GM12878 (cell line): ENCODE data around the gene CPA4. TPM values are rescaled to one million over a fixed set of nuclear protein-coding genes. Genes with fewer than 3 reads are reported as not detected.

ENCODE experiments used
- ATAC-seq: fragments of 200-7000 bp; cut with Tn5 transposase; 3 replicates; pipeline ENCODE4 v1.9.1; 2020; ENCODE audit warnings: mild to moderate bottlenecking, moderate library complexity
- BruUV-seq: library from RNA; stranded (reverse); fragments of 400-500 nt; replicated peaks from 2 replicates; lab custom pipeline; 2021; lab: Mats Ljungman, UMichigan
- CTCF ChIA-PET: fragments of 300-600 bp; sonication (Branson Sonifier 250); formaldehyde crosslinking; extraction: SDS; loops from one replicate; lab custom pipeline; 2021; ENCODE audit warnings: inconsistent platforms; lab: Yijun Ruan, JAX
- POLR2A ChIA-PET: fragments of 350-600 bp; formaldehyde crosslinking; extraction: SDS; loops from one replicate; lab custom pipeline; 2021; ENCODE audit warnings: inconsistent platforms; lab: Charles Lee
- RAD21 ChIA-PET: fragments of 300-600 bp; sonication (Branson Sonifier 250); formaldehyde crosslinking; loops from one replicate; lab custom pipeline; 2023; ENCODE audit warnings: antibody characterized with exemption; ENCODE audit not compliant: unreplicated experiment; lab: Charles Lee
- SMC1A ChIA-PET: fragments of 300-600 bp; sonication (Branson Sonifier 250); formaldehyde crosslinking; loops from one replicate; lab custom pipeline; 2023; ENCODE audit not compliant: unreplicated experiment, uncharacterized antibody; lab: Charles Lee
- DNase-seq: peaks from one replicate; pipeline ENCODE4 v3.0.0-alpha.2; 2011; ENCODE audit warnings: low read depth, low spot score
- FAIRE-seq: peaks from 3 replicates; lab custom pipeline; 2011; peaks lifted over from hg19 to GRCh38; lab: Jason Lieb, UNC
- H2AFZ ChIP-seq: 2 replicates; pipeline ENCODE4 v1.6.0; 2011; ENCODE audit warnings: low read depth, low read length, control low read depth; ENCODE audit not compliant: control insufficient read depth
- H3K27ac ChIP-seq: 2 replicates; pipeline ENCODE4 v1.5.1; 2011; ENCODE audit warnings: control low read depth; ENCODE audit not compliant: control insufficient read depth, insufficient read depth
- H3K27me3 ChIP-seq, 2 experiments: replicated peaks in 1 of 2; 2 replicates each; pipeline versions ENCODE4 v1.6.0 to v1.6.1; 2011; ENCODE audit warnings: low read length in 1 of 2; ENCODE audit not compliant: control insufficient read depth in 2 of 2, insufficient read depth in 2 of 2
- H3K36me3 ChIP-seq, 2 experiments: 2 replicates each; pipeline ENCODE4 v1.5.1; 2011; ENCODE audit warnings: low read length in 1 of 2; ENCODE audit not compliant: control insufficient read depth in 2 of 2, insufficient read depth in 2 of 2
- H3K4me1 ChIP-seq: 2 replicates; pipeline ENCODE4 v1.6.1; 2011; ENCODE audit warnings: mild to moderate bottlenecking, low read length, moderate library complexity, mixed read lengths; ENCODE audit not compliant: control insufficient read depth, insufficient read depth
- H3K4me2 ChIP-seq: 2 replicates; pipeline ENCODE4 v1.6.0; 2011; ENCODE audit warnings: control low read depth; ENCODE audit not compliant: control insufficient read depth, insufficient read depth
- H3K4me3 ChIP-seq: fragments of 200-600 bp; sonication (generic); 2 replicates; pipeline ENCODE4 v1.5.1; 2016
- H3K79me2 ChIP-seq: 2 replicates; pipeline ENCODE4 v1.6.0; 2011; ENCODE audit warnings: low read length; ENCODE audit not compliant: control insufficient read depth, insufficient read depth
- H3K9ac ChIP-seq: 2 replicates; pipeline ENCODE4 v1.8.0; 2011; ENCODE audit warnings: low read length, control low read depth, mixed read lengths; ENCODE audit not compliant: control insufficient read depth, insufficient read depth
- H3K9me3 ChIP-seq: replicated peaks from 3 replicates; pipeline ENCODE4 v1.5.1; 2011; ENCODE audit warnings: mild to moderate bottlenecking, low read length; ENCODE audit not compliant: control insufficient read depth, insufficient read depth
- H4K20me1 ChIP-seq: 2 replicates; pipeline ENCODE4 v1.6.0; 2011; ENCODE audit not compliant: control insufficient read depth, insufficient read depth
- BRCA1 ChIP-seq: IDR thresholded peaks from 2 replicates; pipeline ENCODE4 v1.6.1; 2011; ENCODE audit warnings: low read depth, low read length, improper control_type of control experiment
- CHD1 ChIP-seq: IDR thresholded peaks from 2 replicates; pipeline ENCODE4 v1.6.1; 2012; ENCODE audit warnings: low read depth, low read length, improper control_type of control experiment
- E2F8 ChIP-seq: fragments of 450-650 bp; IDR thresholded peaks from 2 replicates; pipeline ENCODE4 v1.6.1; 2018; ENCODE audit warnings: mild to moderate bottlenecking, low read depth, moderate library complexity; ENCODE audit not compliant: partially characterized antibody
- WGBS: methylation state at CpG from one replicate; pipeline ENCODE4 v1.1.6; 2016; ENCODE audit warnings: low lambda C conversion rate; ENCODE audit not compliant: insufficient replicate concordance, insufficient coverage; ENCODE audit errors: missing lambda C conversion rate; 5-methylcytosine and 5-hydroxymethylcytosine counted together
- in situ Hi-C: fragments of 300-500 bp; cut with MboI; formaldehyde crosslinking; loops from 9 replicates; pipeline ENCODE4 v1.14.3; 2018; ENCODE audit warnings: mixed read lengths
- intact Hi-C: fragments of 100-400 bp; cut with micrococcal nuclease; formaldehyde crosslinking; loops from one replicate; pipeline ENCODE4 v1.14.2; 2022; ENCODE audit not compliant: unreplicated experiment
- polyA plus RNA-seq, 11 experiments: library from polyadenylated mRNA; depleted of rRNA in 4 of 11; unstranded in 6 of 11; stranded (reverse) in 5 of 11; fragments of >200 nt; fragmentation: Nextera tagmentation in 4 of 11; fragmentation: Illumina TruSeq in 1 of 11; extraction: Ambion mirVana in 4 of 11; extraction: Trizol in 1 of 11; gene quantifications; 1 replicate in 1 of 11; 2 replicates in 10 of 11; pipeline versions ENCODE4 v1.2.1 to v1.2.3, GENCODE V29; 2011 to 2016; ENCODE audit warnings: inconsistent platforms in 2 of 11, missing spikeins in 2 of 11, low read depth in 1 of 11
- total RNA-seq, 4 experiments: library from RNA; depleted of rRNA in 3 of 4; stranded (reverse); fragments of >200 nt in 3 of 4; fragmentation: Illumina TruSeq in 1 of 4; extraction: Trizol in 1 of 4; gene quantifications; 2 replicates each; pipeline versions ENCODE4 v1.2.1 to v1.2.3, GENCODE V29; 2013 to 2021

The CPA4 gene
- total and polyA plus RNA-seq, 10 of the 15 experiments (the other 5 are each of a cell fraction or from before 2014, with no cell fraction given), result 0.05 to 0.35 (median 0.18) TPM; not detected in 1

- SMC1A ChIA-PET, result interaction anchor here (0.7 kb wide), 1 partner anchor 313 kb away, joined by 4 read pairs; no protein-coding TSS in a partner anchor
- 76% methylated on average over 16 of the region's 16 CpGs for WGBS
- no peak for FAIRE-seq
- no peak for ATAC-seq
- POLR2A ChIA-PET, result no interaction called here
- DNase-seq, result no peak
- TF ChIP-seq BRCA1 (no peak), E2F8 (no peak), CHD1 (no peak)
- BruUV-seq, result no TSS peak
- RAD21 ChIA-PET, result no interaction called here
- Histone ChIP-seq H3K27me3 (no peaks in the 10 kb centered on the region), H3K27ac (no peak overlapping the region), H3K4me2 (no peak overlapping the region), H3K4me3 (no peak overlapping the region), H3K9ac (no peak overlapping the region), H3K9me3 (peaks cover 2% of the 10 kb centered on the region; the same call in 1 of the 3 replicates), H4K20me1 (no peaks in the 10 kb centered on the region), H3K79me2 (no peaks in the 10 kb centered on the region), H3K4me1 (no peaks in the 10 kb centered on the region), H2AFZ (no peak overlapping the region), H3K36me3 (no peaks in the 10 kb centered on the region)
- CTCF ChIA-PET, result interaction anchor here (0.9 kb wide), 1 partner anchor 11 kb away, joined by 3 read pairs; no protein-coding TSS in a partner anchor
- in situ Hi-C loops, result no loop called here
- intact Hi-C loops, result no loop called here
Measured at GRCh38 chr7:130356876-130357611, 64.1 kb downstream of the CPA4 start.
